ENCODE measurements around the gene GPR171. TPM values are rescaled to one million over a fixed set of nuclear protein-coding genes. Genes with fewer than 3 reads are reported as not detected.

The GPR171 gene
- total and polyA plus RNA-seq, 2 of the 13 experiments (the other 11 are each of a cell fraction or from before 2014, with no cell fraction given): not detected

Small RNA genes lying within 50 kb of the gene (small RNA-seq; reads per million reads assigned to genes)
- gene RNA5SP145 (ENCODE audit: insufficient read depth in 2 of 3, insufficient read length in 3 of 3, low read depth in 2 of 3, low replicate concordance in 1 of 3): 0 reads per million in 3 experiments

Other genes starting within 250 kb of the GPR171 start
- gene CLRN1, start 230.5 kb downstream of the GPR171 start, total RNA-seq (2016; rRNA removed; fragmentation: Illumina TruSeq; extraction: Trizol): not detected in 2 replicates
- not detected in 2 replicates for gene CLRN1, start 230.5 kb downstream of the GPR171 start, polyA plus RNA-seq (2011; rRNA removed)
- gene MED12L, start 117.6 kb downstream of the GPR171 start, total RNA-seq (2016; rRNA removed; fragmentation: Illumina TruSeq; extraction: Trizol): 0.64 and 0.81 TPM in 2 replicates
- 0.05 and 0.07 TPM in 2 replicates for gene MED12L, start 117.6 kb downstream of the GPR171 start, polyA plus RNA-seq (2011; rRNA removed)
- not detected in 2 replicates for gene P2RY14, start 75.3 kb upstream of the GPR171 start, total RNA-seq (2016; rRNA removed; fragmentation: Illumina TruSeq; extraction: Trizol)
- not detected in 2 replicates for gene P2RY14, start 75.3 kb upstream of the GPR171 start, polyA plus RNA-seq (2011; rRNA removed)
- not detected in 2 replicates for gene GPR87, start 113.6 kb upstream of the GPR171 start, total RNA-seq (2016; rRNA removed; fragmentation: Illumina TruSeq; extraction: Trizol)
- 0.05 TPM in 1 of 2 replicates, not detected in the other for gene GPR87, start 113.6 kb upstream of the GPR171 start, polyA plus RNA-seq (2011; rRNA removed)
- gene P2RY13, start 126.3 kb upstream of the GPR171 start, total RNA-seq (2016; rRNA removed; fragmentation: Illumina TruSeq; extraction: Trizol): not detected in 2 replicates
- not detected in 2 replicates for gene P2RY13, start 126.3 kb upstream of the GPR171 start, polyA plus RNA-seq (2011; rRNA removed)
- gene P2RY12, start 181.5 kb upstream of the GPR171 start, total RNA-seq (2016; rRNA removed; fragmentation: Illumina TruSeq; extraction: Trizol): not detected in 2 replicates
- not detected in 2 replicates for gene P2RY12, start 181.5 kb upstream of the GPR171 start, polyA plus RNA-seq (2011; rRNA removed)

All from HepG2 (cell line).